ENCODE measurements around the gene VAV3. TPM values are rescaled to one million over a fixed set of nuclear protein-coding genes. Genes with fewer than 3 reads are reported as not detected.

VAV3 gene
- total RNA-seq, 2 donors from 2014 or later = 18.4 to 21.4 TPM

DNA sequence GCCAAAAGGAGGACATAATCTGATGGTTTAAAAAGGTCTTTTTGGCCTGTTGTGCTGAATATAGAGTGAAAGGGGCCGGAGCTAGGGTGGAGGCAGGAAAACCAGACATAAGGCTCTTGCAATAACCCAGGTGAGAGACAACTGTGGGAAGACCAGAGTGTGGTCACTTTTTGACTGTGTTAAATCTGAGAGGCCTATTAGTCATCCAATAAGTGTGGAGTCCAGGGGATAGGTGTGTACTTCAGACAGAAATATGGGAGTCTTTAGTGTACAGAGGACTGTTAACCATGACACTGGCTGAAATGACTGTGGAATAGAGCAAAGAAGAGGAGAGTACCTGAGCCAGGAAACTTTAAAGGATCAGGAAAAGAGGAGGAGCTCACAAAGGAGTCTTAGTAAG is 89.3 kb downstream of the VAV3 start:
- H3K36me3 ChIP-seq (replicated peaks in 1 of 2; ENCODE audit: insufficient read depth in 1 of 2, low read depth in 2 of 2) = no peaks in the 10 kb centered on the region
- no peaks in the 10 kb centered on the region for H3K9me3 ChIP-seq
- intact Hi-C loops (cut with DNase I) = no loop called here
- H3K27ac ChIP-seq = no peak overlapping the region
- H3K4me3 ChIP-seq = no peak overlapping the region
- no peaks in the 10 kb centered on the region for H3K27me3 ChIP-seq
- DNase-seq (no peak), ATAC-seq (no peak)
- H3K4me1 ChIP-seq = no peaks in the 10 kb centered on the region
- 95% methylated on average over 1 of the region's 1 CpG for WGBS, 2 donors
- no peak for TF ChIP-seq POLR2A (IDR thresholded peaks at IDR 0.05)
- TF ChIP-seq, protein P1, sequence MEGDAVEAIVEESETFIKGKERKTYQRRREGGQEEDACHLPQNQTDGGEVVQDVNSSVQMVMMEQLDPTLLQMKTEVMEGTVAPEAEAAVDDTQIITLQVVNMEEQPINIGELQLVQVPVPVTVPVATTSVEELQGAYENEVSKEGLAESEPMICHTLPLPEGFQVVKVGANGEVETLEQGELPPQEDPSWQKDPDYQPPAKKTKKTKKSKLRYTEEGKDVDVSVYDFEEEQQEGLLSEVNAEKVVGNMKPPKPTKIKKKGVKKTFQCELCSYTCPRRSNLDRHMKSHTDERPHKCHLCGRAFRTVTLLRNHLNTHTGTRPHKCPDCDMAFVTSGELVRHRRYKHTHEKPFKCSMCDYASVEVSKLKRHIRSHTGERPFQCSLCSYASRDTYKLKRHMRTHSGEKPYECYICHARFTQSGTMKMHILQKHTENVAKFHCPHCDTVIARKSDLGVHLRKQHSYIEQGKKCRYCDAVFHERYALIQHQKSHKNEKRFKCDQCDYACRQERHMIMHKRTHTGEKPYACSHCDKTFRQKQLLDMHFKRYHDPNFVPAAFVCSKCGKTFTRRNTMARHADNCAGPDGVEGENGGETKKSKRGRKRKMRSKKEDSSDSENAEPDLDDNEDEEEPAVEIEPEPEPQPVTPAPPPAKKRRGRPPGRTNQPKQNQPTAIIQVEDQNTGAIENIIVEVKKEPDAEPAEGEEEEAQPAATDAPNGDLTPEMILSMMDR (IDR thresholded peaks at IDR 0.05) = no peak

DNA sequence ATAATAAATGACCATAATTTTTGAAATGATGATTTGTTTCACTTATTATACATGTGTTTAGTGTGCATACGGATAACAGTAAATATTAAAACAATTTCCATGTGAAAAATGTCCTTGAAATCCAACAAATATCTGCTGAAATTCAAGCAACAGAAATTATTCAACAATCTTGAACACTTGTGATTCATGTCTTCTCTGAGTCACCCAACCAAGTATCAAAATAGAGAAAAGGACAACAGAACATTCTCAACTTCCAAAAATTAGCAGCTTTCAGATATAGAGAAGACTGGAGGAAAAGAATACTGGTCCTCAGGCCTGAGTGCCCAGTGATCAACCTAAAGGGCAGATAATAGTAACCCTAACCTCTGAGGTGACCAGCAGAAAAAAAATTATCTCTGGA is 90.8 kb downstream of the VAV3 start:
- Histone ChIP-seq H3K27ac (no peak overlapping the region), H3K4me1 (no peaks in the 10 kb centered on the region), H3K36me3 (replicated peaks in 1 of 2; ENCODE audit: insufficient read depth in 1 of 2, low read depth in 2 of 2) (no peaks in the 10 kb centered on the region), H3K9me3 (no peaks in the 10 kb centered on the region), H3K4me3 (no peak overlapping the region), H3K27me3 (no peaks in the 10 kb centered on the region)
- intact Hi-C loops (cut with DNase I) = no loop called here
- no peak for ATAC-seq
- TF ChIP-seq POLR2A (IDR thresholded peaks at IDR 0.05) = no peak
- TF ChIP-seq, protein P1 (IDR thresholded peaks at IDR 0.05) = no peak
- 57 to 63% methylated on average over 1 of the region's 1 CpG for whole genome bisulfite sequencing, 2 donors
- no peak for DNase-seq

DNA sequence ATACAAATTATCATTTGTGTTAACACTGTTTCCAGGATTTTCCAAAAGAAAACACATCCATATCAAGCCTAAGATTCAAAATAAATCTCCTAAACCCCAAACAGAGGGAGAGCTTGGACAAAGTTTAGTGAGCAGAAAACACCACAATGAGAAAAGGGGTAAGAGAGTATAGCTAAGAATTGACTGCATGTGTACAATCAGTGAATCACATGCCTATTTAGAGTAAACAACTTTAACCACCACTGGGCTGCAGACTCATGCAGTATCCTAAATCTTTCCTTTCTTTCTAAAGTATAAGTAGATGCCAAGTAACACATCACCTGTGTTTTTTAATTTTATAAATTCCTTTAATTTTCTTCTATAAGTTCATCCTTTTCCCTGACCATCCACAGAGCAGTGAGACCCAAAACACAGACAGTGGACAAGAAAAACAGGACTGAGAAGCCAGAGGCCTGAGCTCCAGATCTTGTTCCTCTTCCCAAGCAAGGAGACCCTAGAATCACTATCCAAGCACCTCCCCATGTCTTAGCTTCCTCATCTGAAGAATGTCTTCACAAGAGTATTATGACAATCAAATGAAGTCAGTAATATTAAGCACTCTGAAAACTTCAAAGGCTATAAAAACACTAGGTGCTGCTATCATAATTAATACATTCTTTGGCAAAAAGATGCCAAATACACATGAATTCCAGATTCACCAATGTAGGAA is 93.1 kb downstream of the VAV3 start:
- ATAC-seq (no peak), DNase-seq (no peak)
- H3K36me3 ChIP-seq (replicated peaks in 1 of 2; ENCODE audit: insufficient read depth in 1 of 2, low read depth in 2 of 2) = no peaks in the 10 kb centered on the region
- no peak overlapping the region for H3K27ac ChIP-seq
- H3K4me1 ChIP-seq = no peaks in the 10 kb centered on the region
- no peaks in the 10 kb centered on the region for H3K9me3 ChIP-seq
- TF ChIP-seq, protein P1 (IDR thresholded peaks at IDR 0.05) = no peak
- TF ChIP-seq POLR2A (IDR thresholded peaks at IDR 0.05) = no peak
- no peaks in the 10 kb centered on the region for H3K27me3 ChIP-seq
- intact Hi-C loops (cut with DNase I) = no loop called here
- no peak overlapping the region for H3K4me3 ChIP-seq

DNA sequence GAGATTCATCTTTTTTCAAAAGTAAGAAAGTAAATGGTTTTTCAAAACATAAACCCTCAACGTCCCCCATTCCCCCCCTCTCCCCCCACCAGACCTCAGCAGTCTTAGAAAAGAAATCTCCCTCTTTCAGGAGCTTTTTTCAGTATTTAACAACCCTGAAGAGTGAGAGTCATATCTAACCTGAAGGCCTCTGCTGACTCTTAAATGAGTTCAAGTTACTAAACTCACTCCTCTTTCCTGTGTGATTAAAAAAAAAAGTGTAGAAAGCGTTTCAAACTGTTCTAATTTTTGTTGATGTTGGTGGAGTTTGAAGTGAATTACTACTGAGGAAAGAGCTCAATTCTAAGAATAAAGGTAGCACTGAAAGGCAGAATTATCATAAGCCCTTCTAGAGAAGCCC is 93.7 kb downstream of the VAV3 start:
- no peaks in the 10 kb centered on the region for H3K27me3 ChIP-seq
- no peak overlapping the region for H3K4me3 ChIP-seq
- H3K36me3 ChIP-seq (replicated peaks in 1 of 2; ENCODE audit: insufficient read depth in 1 of 2, low read depth in 2 of 2) = no peaks in the 10 kb centered on the region
- DNase-seq (no peak), ATAC-seq (no peak)
- H3K27ac ChIP-seq = no peak overlapping the region
- H3K4me1 ChIP-seq = no peaks in the 10 kb centered on the region
- TF ChIP-seq, protein P1 (IDR thresholded peaks at IDR 0.05) = no peak
- no peak for TF ChIP-seq POLR2A (IDR thresholded peaks at IDR 0.05)
- intact Hi-C loops (cut with DNase I) = no loop called here
- WGBS, 2 donors = 21 to 24% methylated on average over 2 of the region's 2 CpGs
- H3K9me3 ChIP-seq = no peaks in the 10 kb centered on the region

DNA sequence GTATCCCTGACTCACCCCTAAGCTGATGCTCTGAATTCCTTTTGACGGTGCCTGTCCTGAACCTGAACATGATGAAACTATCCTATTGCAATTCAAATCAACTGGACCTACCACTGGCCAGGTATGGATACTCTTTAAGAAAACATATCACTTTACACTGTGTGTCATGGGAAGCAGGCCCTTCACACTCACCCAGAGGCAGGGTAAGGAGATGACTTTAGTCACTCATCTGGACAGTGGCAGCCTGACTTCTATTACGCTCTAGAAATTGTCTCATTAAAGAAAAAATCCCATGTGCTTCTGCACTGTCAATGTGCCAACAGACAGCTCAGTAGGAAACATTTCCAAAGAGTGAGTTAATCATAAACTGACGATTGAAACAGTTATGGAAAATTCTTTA is 94.3 kb downstream of the VAV3 start:
- WGBS, 2 donors = 27 to 35% methylated on average over 3 of the region's 3 CpGs
- intact Hi-C loops (cut with DNase I) = no loop called here

More for the DNA sequence above, 94.3 kb downstream of the VAV3 start:
- Histone ChIP-seq H3K4me3 (no peak overlapping the region), H3K27me3 (no peaks in the 10 kb centered on the region), H3K4me1 (no peaks in the 10 kb centered on the region), H3K27ac (no peak overlapping the region), H3K36me3 (replicated peaks in 1 of 2; ENCODE audit: insufficient read depth in 1 of 2, low read depth in 2 of 2) (no peaks in the 10 kb centered on the region), H3K9me3 (no peaks in the 10 kb centered on the region)
- peak in 1 of 4 donors; percentile 15 for DNase-seq
- ATAC-seq = peak; percentile 42
- TF ChIP-seq, protein P1 (IDR thresholded peaks at IDR 0.05) = no peak
- TF ChIP-seq POLR2A (IDR thresholded peaks at IDR 0.05) = no peak

All from body of pancreas (tissue), 4 donors.